Testis (tissue), 3 donors: ENCODE results near the gene MGAT5. TPM values are rescaled to one million over a fixed set of nuclear protein-coding genes. Genes with fewer than 3 reads are reported as not detected.

Experiments
- DNase-seq: peaks from one replicate; pipeline ENCODE4 v3.0.0-alpha.2; 2019
- H3K27ac ChIP-seq, 2 donors: fragments of 200-600 bp; sonication (generic); one replicate each; pipeline ENCODE4 v1.5.1; 2019
- H3K27me3 ChIP-seq: fragments of 200-600 bp; sonication (generic); one replicate; pipeline ENCODE4 v1.5.1; 2019
- H3K36me3 ChIP-seq: fragments of 200-600 bp; sonication (generic); one replicate; pipeline ENCODE4 v1.5.1; 2017; ENCODE audit warnings: low read depth; ENCODE audit errors: missing control alignments
- H3K4me1 ChIP-seq: fragments of 200-600 bp; sonication (generic); one replicate; pipeline ENCODE4 v1.5.1; 2019
- H3K4me3 ChIP-seq, 2 donors: fragments of 200-600 bp; sonication (generic); one replicate each; pipeline ENCODE4 v1.5.1; 2017 to 2019
- H3K9me3 ChIP-seq: fragments of 200-600 bp; sonication (generic); one replicate; pipeline ENCODE4 v1.5.1; 2017
- CTCF ChIP-seq, 3 experiments: fragments of 450-650 bp in 2 of 3; fragments of 200-600 bp in 1 of 3; sonication (generic) in 1 of 3; IDR thresholded peaks; one replicate each; pipeline ENCODE4 v1.5.1; 2016 to 2019; ENCODE audit warnings: antibody characterized with exemption in 3 of 3, mild to moderate bottlenecking in 2 of 3, moderate library complexity in 1 of 3
- POLR2A ChIP-seq: fragments of 450-650 bp; IDR thresholded peaks from one replicate; pipeline ENCODE4 v1.6.1; 2017; ENCODE audit warnings: antibody characterized with exemption, mild to moderate bottlenecking, moderate library complexity
- WGBS, 2 donors: methylation state at CpG; one replicate each; pipeline ENCODE4 v1.1.5; 2018; 5-methylcytosine and 5-hydroxymethylcytosine counted together
- intact Hi-C: fragments of 100-400 bp; cut with DNase I; formaldehyde crosslinking; loops from one replicate; pipeline ENCODE4 v1.15.1; 2023; ENCODE audit warnings: low total_unique reads
- polyA plus RNA-seq: library from polyadenylated mRNA; stranded (reverse); fragments of 350-450 nt; fragmentation: Illumina TruSeq; extraction: RNeasy Lipid Tissue Mini Kit (QIAGEN cat#74804); gene quantifications from one replicate; pipeline ENCODE4 v1.2.3, GENCODE V29; 2014; ENCODE audit warnings: low read depth, low replicate concordance; ENCODE audit not compliant: insufficient read depth
- total RNA-seq, 2 donors: library from RNA; depleted of rRNA; stranded (reverse); fragments of >200 nt; gene quantifications; one replicate each; pipeline ENCODE4 v1.2.3, GENCODE V29; 2016

The MGAT5 gene
- total and polyA plus RNA-seq, 3 donors from 2014 or later = 31.6 to 73.8 (median 64.5) TPM

GRCh38 chr2:134258684-134259388 is 5.0 kb downstream of the MGAT5 start:
- DNase-seq = peak; percentile 34
- no peak overlapping the region for H3K4me3 ChIP-seq
- no peaks in the 10 kb centered on the region for H3K36me3 ChIP-seq
- WGBS, 2 donors = 40 to 43% methylated on average over 4 to 7 of the region's 7 CpGs
- no peaks in the 10 kb centered on the region for H3K9me3 ChIP-seq
- peak overlapping the region; percentile 37 to 38 for H3K27ac ChIP-seq
- intact Hi-C loops = no loop called here
- H3K4me1 ChIP-seq = peaks cover 27% of the 10 kb centered on the region
- TF ChIP-seq CTCF (IDR thresholded peaks at IDR 0.05) (no peak), POLR2A (no peak)
- H3K27me3 ChIP-seq = no peaks in the 10 kb centered on the region

GRCh38 chr2:134259571-134259970 is 5.7 kb downstream of the MGAT5 start:
- peaks cover 27% of the 10 kb centered on the region for H3K4me1 ChIP-seq
- no peak for DNase-seq
- 58 to 62% methylated on average over 2 of the region's 2 CpGs for WGBS, 2 donors

GRCh38 chr2:134259994-134260393 is 6.1 kb downstream of the MGAT5 start:
- no peaks in the 10 kb centered on the region for H3K36me3 ChIP-seq
- H3K27ac ChIP-seq = peak overlapping the region; percentile 37 to 38
- 66 to 68% methylated on average over 8 of the region's 8 CpGs for WGBS, 2 donors
- peaks cover 27% of the 10 kb centered on the region for H3K4me1 ChIP-seq
- TF ChIP-seq POLR2A (no peak), CTCF (IDR thresholded peaks at IDR 0.05) (no peak)
- H3K4me3 ChIP-seq = no peak overlapping the region
- H3K27me3 ChIP-seq = no peaks in the 10 kb centered on the region
- no peak for DNase-seq
- intact Hi-C loops = no loop called here
- no peaks in the 10 kb centered on the region for H3K9me3 ChIP-seq

More at GRCh38 chr2:134259571-134259970, 5.7 kb downstream of the MGAT5 start:
- Histone ChIP-seq H3K36me3 (no peaks in the 10 kb centered on the region), H3K4me3 (no peak overlapping the region), H3K27me3 (no peaks in the 10 kb centered on the region), H3K27ac (peak overlapping the region; percentile 37 to 38), H3K9me3 (no peaks in the 10 kb centered on the region)
- intact Hi-C loops = no loop called here
- TF ChIP-seq POLR2A (no peak), CTCF (IDR thresholded peaks at IDR 0.05) (no peak)

GRCh38 chr2:134260713-134261112 is 6.8 kb downstream of the MGAT5 start:
- Histone ChIP-seq H3K27ac (peak overlapping the region in 1 of 2 donors; percentile 38), H3K4me3 (no peak overlapping the region), H3K4me1 (peaks cover 27% of the 10 kb centered on the region), H3K27me3 (no peaks in the 10 kb centered on the region), H3K9me3 (no peaks in the 10 kb centered on the region), H3K36me3 (no peaks in the 10 kb centered on the region)
- no peak for TF ChIP-seq CTCF (IDR thresholded peaks at IDR 0.05)
- DNase-seq = no peak
- intact Hi-C loops = no loop called here
- 53 to 64% methylated on average over 2 of the region's 2 CpGs for WGBS, 2 donors
